ENCODE results near the gene RPL41. TPM values are rescaled to one million over a fixed set of nuclear protein-coding genes. Genes with fewer than 3 reads are reported as not detected.

Gene RPL41
- total and polyA plus RNA-seq, 9 of the 15 experiments (the other 6 are each of a cell fraction or from before 2014, with no cell fraction given) = 3,403 to 11,276 (median 5,604) TPM

DNA sequence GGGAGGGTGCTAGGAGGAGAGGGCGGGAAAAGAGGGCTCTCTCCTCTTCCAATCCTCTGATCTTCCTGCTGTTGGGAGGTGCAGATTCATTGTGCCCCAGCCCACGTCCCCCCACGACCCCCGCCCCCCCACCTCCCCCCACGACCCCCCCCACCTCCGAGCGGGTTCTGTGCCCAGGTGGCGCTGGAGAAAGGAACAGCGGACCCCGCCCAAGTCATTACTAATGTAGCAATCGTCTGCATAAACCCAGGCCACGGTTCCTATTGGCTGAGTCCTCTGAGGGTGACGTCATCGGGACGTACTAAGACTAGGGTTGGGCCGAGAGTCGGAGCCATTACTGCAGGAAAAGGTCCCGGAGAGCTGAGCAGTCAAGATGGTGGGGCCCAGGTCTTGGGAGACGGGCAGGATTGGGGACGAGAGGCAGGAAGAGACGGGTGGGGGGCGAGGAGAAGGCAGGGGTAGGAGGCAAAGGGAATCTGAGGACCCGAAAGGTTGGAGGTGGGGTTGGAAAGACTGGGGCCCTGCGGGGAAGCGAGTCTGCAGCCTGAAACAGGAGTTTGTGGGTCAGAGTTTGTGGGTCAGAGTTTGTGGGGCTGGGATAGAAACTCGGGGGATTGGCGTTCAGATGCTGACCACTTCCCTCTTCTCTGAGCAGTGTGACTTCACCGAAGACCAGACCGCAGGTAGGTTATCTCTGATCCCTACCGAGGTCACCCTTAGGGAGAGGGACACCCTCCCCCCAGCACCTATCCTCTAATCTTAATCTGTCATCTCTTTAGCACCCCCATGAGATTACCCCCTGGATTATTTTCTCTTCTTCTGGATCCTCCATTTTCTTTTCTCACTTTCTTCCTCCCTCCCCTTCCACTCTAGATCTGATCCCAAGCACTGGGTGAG lies 41.8 kb downstream of the RPL41 start, which contains the start of gene MYL6 (continued):
- TF ChIP-seq, protein P1, sequence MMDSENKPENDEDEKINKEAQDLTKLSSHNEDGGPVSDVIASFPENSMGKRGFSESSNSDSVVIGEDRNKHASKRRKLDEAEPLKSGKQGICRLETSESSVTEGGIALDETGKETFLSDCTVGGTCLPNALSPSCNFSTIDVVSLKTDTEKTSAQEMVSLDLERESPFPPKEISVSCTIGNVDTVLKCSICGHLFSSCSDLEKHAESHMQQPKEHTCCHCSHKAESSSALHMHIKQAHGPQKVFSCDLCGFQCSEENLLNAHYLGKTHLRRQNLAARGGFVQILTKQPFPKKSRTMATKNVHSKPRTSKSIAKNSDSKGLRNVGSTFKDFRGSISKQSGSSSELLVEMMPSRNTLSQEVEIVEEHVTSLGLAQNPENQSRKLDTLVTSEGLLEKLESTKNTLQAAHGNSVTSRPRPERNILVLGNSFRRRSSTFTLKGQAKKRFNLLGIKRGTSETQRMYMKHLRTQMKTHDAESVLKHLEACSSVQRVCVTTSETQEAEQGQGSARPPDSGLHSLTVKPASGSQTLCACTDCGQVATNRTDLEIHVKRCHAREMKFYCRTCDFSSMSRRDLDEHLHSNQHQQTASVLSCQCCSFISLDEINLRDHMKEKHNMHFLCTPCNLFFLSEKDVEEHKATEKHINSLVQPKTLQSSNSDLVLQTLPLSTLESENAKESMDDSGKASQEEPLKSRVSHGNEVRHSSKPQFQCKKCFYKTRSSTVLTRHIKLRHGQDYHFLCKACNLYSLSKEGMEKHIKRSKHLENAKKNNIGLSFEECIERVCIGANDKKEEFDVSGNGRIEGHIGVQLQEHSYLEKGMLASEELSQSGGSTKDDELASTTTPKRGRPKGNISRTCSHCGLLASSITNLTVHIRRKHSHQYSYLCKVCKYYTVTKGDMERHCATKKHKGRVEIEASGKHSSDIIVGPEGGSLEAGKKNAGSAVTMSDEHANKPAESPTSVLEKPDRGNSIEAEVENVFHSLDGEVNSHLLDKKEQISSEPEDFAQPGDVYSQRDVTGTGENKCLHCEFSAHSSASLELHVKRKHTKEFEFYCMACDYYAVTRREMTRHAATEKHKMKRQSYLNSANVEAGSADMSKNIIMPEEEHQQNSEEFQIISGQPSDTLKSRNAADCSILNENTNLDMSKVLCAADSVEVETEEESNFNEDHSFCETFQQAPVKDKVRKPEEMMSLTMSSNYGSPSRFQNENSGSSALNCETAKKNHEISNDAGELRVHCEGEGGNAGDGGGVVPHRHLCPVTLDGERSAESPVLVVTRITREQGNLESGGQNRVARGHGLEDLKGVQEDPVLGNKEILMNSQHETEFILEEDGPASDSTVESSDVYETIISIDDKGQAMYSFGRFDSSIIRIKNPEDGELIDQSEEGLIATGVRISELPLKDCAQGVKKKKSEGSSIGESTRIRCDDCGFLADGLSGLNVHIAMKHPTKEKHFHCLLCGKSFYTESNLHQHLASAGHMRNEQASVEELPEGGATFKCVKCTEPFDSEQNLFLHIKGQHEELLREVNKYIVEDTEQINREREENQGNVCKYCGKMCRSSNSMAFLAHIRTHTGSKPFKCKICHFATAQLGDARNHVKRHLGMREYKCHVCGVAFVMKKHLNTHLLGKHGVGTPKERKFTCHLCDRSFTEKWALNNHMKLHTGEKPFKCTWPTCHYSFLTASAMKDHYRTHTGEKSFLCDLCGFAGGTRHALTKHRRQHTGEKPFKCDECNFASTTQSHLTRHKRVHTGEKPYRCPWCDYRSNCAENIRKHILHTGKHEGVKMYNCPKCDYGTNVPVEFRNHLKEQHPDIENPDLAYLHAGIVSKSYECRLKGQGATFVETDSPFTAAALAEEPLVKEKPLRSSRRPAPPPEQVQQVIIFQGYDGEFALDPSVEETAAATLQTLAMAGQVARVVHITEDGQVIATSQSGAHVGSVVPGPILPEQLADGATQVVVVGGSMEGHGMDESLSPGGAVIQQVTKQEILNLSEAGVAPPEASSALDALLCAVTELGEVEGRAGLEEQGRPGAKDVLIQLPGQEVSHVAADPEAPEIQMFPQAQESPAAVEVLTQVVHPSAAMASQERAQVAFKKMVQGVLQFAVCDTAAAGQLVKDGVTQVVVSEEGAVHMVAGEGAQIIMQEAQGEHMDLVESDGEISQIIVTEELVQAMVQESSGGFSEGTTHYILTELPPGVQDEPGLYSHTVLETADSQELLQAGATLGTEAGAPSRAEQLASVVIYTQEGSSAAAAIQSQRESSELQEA (IDR thresholded peaks at IDR 0.05; ENCODE audit: low read depth) = peak; percentile 11; the same call in 1 of the 2 replicates
- TF ChIP-seq HNRNPK (IDR thresholded peaks at IDR 0.05; ENCODE audit: low read depth, low read length, poor library complexity, severe bottlenecking) (no peak), TEAD4 (IDR thresholded peaks at IDR 0.05; ENCODE audit: low read length) (no peak), TEAD4 (CRISPR knock-in tag; IDR thresholded peaks at IDR 0.05; ENCODE audit: borderline replicate concordance) (no peak), SRSF7 (optimal IDR thresholded peaks at IDR 0.05; ENCODE audit: low read depth, low read length) (no peak), ZNF707 (CRISPR knock-in tag; conservative IDR thresholded peaks at IDR 0.05) (peak; percentile 63), NR4A1 (CRISPR knock-in tag; IDR thresholded peaks at IDR 0.05) (no peak), NR4A1 (tag; IDR thresholded peaks at IDR 0.05) (peak; percentile 55; the same call in 1 of the 2 replicates)
- TF ChIP-seq, protein P2, sequence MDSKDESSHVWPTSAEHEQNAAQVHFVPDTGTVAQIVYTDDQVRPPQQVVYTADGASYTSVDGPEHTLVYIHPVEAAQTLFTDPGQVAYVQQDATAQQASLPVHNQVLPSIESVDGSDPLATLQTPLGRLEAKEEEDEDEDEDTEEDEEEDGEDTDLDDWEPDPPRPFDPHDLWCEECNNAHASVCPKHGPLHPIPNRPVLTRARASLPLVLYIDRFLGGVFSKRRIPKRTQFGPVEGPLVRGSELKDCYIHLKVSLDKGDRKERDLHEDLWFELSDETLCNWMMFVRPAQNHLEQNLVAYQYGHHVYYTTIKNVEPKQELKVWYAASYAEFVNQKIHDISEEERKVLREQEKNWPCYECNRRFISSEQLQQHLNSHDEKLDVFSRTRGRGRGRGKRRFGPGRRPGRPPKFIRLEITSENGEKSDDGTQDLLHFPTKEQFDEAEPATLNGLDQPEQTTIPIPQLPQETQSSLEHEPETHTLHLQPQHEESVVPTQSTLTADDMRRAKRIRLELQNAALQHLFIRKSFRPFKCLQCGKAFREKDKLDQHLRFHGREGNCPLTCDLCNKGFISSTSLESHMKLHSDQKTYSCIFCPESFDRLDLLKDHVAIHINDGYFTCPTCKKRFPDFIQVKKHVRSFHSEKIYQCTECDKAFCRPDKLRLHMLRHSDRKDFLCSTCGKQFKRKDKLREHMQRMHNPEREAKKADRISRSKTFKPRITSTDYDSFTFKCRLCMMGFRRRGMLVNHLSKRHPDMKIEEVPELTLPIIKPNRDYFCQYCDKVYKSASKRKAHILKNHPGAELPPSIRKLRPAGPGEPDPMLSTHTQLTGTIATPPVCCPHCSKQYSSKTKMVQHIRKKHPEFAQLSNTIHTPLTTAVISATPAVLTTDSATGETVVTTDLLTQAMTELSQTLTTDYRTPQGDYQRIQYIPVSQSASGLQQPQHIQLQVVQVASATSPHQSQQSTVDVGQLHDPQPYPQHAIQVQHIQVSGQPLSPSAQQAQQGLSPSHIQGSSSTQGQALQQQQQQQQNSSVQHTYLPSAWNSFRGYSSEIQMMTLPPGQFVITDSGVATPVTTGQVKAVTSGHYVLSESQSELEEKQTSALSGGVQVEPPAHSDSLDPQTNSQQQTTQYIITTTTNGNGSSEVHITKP (IDR thresholded peaks at IDR 0.05; ENCODE audit: partially characterized antibody) = peak; percentile 96
- TF ChIP-seq, protein P3, sequence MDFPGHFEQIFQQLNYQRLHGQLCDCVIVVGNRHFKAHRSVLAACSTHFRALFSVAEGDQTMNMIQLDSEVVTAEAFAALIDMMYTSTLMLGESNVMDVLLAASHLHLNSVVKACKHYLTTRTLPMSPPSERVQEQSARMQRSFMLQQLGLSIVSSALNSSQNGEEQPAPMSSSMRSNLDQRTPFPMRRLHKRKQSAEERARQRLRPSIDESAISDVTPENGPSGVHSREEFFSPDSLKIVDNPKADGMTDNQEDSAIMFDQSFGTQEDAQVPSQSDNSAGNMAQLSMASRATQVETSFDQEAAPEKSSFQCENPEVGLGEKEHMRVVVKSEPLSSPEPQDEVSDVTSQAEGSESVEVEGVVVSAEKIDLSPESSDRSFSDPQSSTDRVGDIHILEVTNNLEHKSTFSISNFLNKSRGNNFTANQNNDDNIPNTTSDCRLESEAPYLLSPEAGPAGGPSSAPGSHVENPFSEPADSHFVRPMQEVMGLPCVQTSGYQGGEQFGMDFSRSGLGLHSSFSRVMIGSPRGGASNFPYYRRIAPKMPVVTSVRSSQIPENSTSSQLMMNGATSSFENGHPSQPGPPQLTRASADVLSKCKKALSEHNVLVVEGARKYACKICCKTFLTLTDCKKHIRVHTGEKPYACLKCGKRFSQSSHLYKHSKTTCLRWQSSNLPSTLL (IDR thresholded peaks at IDR 0.05) = no peak
- TF ChIP-seq, protein P4, sequence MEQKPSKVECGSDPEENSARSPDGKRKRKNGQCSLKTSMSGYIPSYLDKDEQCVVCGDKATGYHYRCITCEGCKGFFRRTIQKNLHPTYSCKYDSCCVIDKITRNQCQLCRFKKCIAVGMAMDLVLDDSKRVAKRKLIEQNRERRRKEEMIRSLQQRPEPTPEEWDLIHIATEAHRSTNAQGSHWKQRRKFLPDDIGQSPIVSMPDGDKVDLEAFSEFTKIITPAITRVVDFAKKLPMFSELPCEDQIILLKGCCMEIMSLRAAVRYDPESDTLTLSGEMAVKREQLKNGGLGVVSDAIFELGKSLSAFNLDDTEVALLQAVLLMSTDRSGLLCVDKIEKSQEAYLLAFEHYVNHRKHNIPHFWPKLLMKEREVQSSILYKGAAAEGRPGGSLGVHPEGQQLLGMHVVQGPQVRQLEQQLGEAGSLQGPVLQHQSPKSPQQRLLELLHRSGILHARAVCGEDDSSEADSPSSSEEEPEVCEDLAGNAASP (IDR thresholded peaks at IDR 0.05) = no peak

Measured in K562 (cell line).